Fibroblast of mammary gland (primary cell): ENCODE results near the gene ZNF438.
"Not testable (repeated sequence)": the region's sequence is repeated elsewhere in the genome, so short reads cannot be mapped to it uniquely, and the experiment has no call there.

Source experiments
- DNase-seq: peaks from one replicate; pipeline ENCODE4 v3.0.0-alpha.2; 2010; ENCODE audit warnings: low read depth
- H3K4me3 ChIP-seq: 2 replicates; pipeline ENCODE4 v1.5.1; 2011; ENCODE audit warnings: low read depth, mild to moderate bottlenecking, low read length, moderate library complexity; ENCODE audit not compliant: control insufficient read depth
- CTCF ChIP-seq: conservative IDR thresholded peaks from 2 replicates; pipeline ENCODE4 v1.5.1; 2011; ENCODE audit warnings: low read depth, low read length, inconsistent platforms; ENCODE audit not compliant: control insufficient read depth, insufficient read depth

The ZNF438 gene

GRCh38 chr10:31055573-31056251, 24.0 kb upstream of the ZNF438 start:
- DNase-seq: no peak
- H3K4me3 ChIP-seq: no peak overlapping the region
- TF ChIP-seq CTCF: no peak

DNA sequence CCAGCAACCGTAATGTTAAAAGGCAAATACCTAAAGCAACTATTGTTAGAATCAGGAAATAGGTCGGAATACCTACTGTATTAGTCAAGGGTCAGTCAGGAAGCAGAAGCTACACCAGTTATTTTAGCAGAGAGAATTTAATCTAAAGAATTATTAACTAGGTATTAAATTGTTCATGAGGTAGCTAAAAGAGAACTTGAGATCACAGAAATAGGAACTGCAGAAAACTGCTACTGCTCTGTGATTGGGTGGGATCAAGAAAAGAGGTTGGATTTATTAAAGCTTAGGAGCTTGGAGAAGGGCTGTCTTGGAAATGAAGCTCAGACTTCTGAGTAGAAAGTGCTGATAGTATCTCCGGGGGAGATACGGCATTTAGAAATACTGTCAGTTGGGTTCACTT, 20.0 kb upstream of the ZNF438 start:
- TF ChIP-seq CTCF: no peak
- no peak overlapping the region for H3K4me3 ChIP-seq
- DNase-seq: no peak

DNA sequence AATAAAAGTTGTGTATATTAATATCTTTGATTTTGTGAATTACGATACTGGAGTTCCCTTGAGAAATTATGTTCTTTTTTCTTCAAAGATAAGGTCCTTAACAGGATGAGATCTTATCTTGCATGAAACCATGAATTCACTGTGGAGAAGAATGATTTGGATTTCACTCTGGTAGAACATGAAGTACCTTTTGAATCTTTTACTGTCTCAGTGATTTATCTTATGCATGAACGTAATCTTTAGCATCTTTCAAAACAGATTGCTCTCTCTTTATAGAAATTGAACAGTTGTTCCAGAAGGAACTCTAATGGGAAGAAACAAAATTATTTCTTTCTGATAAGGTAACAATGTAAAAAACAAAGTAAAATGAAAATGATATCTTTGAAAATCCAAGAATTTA, 11.0 kb upstream of the ZNF438 start:
- no peak overlapping the region for H3K4me3 ChIP-seq
- TF ChIP-seq CTCF: no peak
- DNase-seq: no peak

DNA sequence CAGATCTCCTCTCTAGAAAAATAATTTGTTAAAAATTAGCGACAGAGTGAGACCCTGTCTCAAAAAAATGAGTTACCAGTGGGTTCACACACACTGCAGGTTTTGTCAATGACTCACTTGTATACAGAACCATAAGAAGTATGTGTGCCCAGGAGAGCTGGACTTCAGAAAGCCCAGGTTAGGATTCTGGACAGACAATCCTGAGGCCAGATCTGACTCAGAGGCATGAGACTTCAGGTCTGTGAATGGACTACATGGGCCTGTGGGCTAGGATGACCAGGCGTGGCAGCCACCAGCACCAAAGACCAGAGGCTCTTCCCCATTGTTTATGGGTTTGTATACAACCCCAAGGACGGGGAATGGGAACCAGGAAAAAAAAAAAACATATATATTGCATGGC, 9.3 kb upstream of the ZNF438 start:
- no peak for TF ChIP-seq CTCF
- DNase-seq: no peak

DNA sequence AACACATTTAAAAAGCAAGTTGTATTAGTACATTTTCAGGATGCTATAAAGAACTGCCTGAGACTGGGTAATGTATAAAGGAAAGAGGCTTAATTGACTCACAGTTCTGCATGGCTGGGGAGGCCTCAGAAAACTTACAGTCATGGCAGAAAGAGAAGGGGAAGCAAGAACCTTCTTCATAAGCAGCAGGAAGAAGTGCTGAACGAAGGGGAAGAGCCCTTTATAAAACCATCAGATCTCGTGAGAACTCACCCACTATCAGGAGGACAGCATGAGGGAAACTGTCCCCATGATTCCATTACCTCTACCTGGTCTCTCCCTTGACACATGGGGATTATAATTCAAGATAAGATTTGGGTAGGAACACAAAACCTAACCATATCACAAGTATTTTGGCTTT, 7.3 kb upstream of the ZNF438 start:
- H3K4me3 ChIP-seq, DNase-seq: not testable (repeated sequence)

More for the DNA sequence above, 9.3 kb upstream of the ZNF438 start:
- H3K4me3 ChIP-seq: no peak overlapping the region

DNA sequence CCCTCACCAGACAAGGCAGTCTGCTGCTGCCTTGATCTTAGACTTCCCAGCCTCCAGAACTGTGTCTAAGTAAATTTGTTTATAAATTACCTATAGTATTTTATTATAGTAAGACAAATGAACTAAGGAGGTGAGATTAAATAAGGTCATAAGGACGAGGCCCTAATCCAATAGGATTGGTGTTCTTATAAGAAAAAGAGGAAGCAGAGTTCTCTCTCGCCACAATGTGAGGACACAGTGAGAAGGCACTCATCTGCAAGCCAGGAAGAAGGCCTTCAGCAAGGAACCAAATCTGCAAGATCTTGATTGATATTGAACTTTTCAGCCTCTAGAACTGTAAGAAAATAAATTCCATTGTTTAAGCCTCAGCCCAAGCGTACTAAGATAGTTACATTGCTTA, 6.1 kb upstream of the ZNF438 start:
- TF ChIP-seq CTCF: no peak
- no peak overlapping the region for H3K4me3 ChIP-seq
- DNase-seq: no peak

- TF ChIP-seq CTCF: no peak
These were observed 4.5 kb upstream of the ZNF438 start for GRCh38 chr10:31036209-31036608.

More at GRCh38 chr10:31036209-31036608, 4.5 kb upstream of the ZNF438 start:
- peak; percentile 48 for DNase-seq
- no peak overlapping the region for H3K4me3 ChIP-seq
